ENCODE measurements around the gene KLK4.
"Not testable (repeated sequence)": the region's sequence is repeated elsewhere in the genome, so short reads cannot be mapped to it uniquely, and the experiment has no call there.

The KLK4 gene

GRCh38 chr19:50912727-50913716 lies 1.8 kb upstream of the KLK4 start:
- DNase-seq (ENCODE audit: low read depth), result no peak

DNA sequence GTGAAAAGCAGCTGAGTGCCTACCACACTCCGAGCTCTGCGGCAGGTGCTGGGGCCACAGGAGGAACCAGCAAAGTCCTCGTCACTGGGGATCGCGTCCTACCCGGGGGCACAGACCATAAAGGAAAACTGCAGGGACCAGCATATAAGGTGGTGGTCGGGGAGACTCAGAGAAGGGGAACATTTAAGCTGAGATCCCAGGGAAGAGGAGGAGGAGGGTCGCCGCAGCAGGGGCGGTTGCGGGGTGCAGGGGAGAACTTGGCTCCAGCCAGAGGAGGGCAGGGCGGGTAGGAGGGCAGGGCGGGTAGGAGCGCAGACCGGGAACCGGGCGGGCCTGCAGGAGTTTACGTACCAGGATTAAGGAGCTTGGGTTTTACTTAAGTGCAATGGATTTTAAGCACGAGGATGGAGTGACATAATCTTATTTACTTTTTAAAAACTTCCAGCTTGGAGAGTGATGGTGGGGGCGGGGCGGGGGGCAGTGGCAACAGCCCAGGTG lies 956 bp upstream of the KLK4 start:
- DNase-seq (ENCODE audit: low read depth), result no peak

GRCh38 chr19:50910722-50911121 lies 473 bp downstream of the KLK4 start:
- no peak for DNase-seq (ENCODE audit: low read depth)

DNA sequence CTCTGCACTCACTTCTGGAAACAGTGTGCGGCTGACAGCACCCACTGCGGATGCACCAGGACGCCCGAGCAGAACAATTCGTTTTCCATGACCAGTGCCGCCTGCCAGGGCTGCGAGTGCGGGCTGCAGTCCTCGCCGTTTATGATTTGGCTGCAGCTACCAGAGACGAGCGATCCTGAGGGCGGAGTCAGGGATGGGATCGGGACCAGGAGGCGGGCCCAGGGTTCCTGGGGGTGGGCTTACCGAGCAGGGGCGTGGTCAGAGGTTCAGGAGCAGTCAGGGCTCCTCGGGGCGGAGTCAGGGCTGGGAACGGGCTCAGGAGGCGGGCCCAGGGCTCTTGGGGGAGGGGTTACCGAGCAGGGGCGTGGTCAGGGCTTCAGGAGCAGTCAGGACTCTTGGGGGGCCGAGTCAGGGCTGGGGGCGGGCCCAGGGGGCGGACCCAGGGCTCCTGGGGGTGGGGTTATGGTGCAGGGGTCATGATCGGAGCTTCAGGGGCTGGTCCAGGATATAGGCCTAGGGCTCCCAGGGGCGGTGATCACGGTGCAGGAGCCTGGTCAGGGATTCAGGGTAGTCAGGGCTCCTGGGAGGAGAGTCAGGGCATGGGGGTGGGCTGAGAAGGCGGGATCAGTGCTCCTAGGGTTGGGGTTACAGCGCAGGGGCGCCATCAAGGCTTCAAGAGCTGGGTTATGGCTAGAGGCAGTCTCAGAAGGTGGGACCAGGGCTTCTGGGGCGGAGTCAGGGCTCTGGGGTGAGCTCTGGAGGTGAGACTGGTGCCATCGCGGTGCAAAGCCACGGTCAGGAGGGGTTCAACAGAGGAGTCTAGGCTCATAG lies 1.7 kb downstream of the KLK4 start:
- DNase-seq (ENCODE audit: low read depth), result no peak

- no peak for DNase-seq (ENCODE audit: low read depth)
Measured at GRCh38 chr19:50908336-50908735, 2.9 kb downstream of the KLK4 start.

DNA sequence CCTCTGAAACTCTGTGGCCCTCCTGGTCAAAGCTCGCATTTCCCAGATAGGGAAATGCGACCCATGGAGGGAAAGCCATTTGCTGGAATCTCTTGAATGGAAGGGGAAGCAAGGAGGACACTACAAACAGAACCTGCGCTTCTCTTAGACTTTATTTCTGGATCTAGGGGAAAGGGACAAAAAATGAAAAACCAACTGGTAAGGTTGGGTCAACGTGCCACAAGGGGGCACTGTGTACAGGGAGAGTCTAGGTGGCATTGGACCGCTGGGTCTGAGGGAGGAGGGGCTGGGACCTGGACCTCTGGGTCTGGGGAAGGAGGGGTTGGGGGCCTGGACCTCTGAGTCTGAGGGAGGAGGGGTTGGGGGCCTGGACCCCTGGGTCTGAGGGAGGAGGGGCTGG lies 5.0 kb downstream of the KLK4 start:
- no peak for DNase-seq (ENCODE audit: low read depth)

DNA sequence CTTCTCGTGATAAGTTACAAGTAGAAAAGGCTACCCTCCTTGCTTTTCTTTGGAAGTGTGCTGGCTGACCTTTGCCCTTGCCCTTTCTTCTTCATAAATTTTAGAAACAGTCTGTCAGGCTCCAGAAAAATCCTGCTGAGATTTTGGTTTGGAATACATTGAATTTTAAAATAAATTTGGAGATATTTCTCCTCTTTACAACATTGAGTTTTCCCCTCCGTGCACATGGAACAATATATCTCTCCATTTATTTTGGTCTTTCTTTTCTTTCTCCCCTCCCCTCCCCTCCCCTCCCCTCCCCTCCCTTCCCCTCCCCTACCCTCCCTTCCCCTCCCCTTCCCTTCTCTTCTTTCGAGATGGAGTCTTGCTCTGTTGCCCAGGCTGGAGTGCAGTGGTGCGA lies 8.6 kb downstream of the KLK4 start:
- DNase-seq (ENCODE audit: low read depth), result no peak

GRCh38 chr19:50899569-50899968 lies 11.6 kb downstream of the KLK4 start:
- DNase-seq (ENCODE audit: low read depth), result no peak

GRCh38 chr19:50898018-50898417 lies 13.2 kb downstream of the KLK4 start:
- DNase-seq (ENCODE audit: low read depth), result no peak

DNA sequence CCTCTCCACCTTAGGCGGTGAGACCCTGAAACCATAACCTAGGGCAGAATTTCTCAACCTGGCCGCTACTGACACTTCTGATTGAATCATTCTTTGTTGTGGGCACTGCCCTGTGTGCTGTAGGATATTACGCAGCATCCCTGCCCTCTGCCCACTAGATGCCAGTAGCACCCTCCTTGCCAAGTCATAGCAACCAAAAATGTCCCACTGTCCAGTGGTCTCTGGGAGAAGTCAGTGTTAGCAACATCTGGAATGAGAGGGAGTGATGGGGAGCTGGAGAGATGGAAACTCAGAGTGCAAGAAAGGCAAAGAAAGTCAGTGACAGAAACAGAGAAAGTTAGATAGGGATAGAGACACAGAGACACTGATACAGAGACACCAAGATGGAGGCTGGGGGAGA lies 13.6 kb downstream of the KLK4 start:
- DNase-seq (ENCODE audit: low read depth), result no peak

DNA sequence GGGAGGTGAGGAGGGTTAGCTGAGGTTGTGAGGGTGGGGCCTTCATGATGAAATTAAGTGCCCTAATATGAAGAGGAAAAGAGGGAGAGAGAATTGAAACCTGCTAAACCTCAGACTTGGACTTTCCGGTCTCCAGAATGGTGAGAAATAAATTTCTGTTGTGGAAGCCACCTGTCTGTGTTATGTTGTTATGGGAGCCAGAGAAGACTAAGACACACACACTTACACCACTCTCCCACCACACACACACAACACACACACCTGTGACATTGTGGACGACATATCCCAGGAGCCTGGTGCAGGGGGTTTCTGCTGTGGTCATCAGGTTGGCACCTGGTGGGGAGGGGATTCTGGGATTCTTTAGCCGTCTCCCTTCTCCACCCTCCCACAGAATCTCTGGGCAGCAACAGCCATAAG lies 14.0 kb downstream of the KLK4 start:
- DNase-seq (ENCODE audit: low read depth), result no peak

- DNase-seq (ENCODE audit: low read depth), result peak; percentile 13
Measured at GRCh38 chr19:50896591-50897190, 14.5 kb downstream of the KLK4 start.

GRCh38 chr19:50896089-50896590 lies 15.1 kb downstream of the KLK4 start:
- not testable (repeated sequence) for DNase-seq (ENCODE audit: low read depth)

GRCh38 chr19:50894478-50895356 lies 16.5 kb downstream of the KLK4 start:
- no peak for DNase-seq (ENCODE audit: low read depth)

DNA sequence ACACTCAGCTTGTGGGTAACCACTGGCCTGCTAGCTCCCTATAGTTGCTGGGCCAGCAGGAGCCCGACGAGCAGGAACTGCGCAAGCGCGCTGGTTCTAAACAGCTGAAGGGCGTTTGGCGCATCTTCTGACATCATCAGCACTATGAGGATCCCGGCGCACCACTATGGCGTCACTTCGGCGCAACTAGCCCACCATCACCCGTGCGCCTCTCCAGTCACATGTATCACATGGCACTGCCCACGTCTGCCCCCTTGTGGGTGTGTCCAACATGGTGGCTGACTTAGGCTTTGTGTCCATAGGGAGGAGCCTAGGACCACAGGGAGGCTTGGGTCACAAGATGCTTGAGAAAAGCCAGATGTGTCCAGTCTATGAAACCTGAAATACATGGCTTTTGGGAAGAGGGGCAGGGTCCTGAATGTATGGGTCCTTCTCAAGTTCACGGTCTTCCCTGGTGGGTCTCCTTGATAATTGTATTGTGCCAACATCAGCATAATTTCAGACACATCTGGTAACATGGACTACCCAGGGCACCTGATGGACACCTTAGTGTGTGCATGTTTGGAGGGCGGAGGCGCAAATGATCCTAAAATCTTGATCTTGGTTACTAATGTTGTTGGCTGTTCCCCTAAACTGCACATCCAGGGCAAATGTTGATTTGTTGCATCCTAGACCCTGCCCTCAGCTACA lies 18.0 kb downstream of the KLK4 start:
- no peak for DNase-seq (ENCODE audit: low read depth)

DNA sequence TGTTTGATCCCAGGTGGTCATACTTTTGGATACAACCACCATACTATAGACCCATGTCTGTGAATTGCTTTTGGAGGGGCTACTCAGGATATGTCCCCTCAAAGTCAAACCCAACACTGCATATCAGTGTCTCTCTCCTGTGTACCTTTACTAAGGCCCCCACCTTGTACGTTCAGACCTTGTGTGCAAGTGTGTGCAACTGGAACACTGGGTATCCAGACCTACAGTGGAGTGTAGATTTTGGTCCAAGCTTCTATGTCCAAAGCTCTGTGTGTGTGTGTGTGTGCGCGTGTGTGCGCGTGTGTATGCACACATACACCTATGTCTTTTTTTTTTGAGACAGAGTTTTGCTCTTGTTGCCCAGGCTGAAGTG lies 20.0 kb downstream of the KLK4 start:
- DNase-seq (ENCODE audit: low read depth), result no peak

GRCh38 chr19:50890422-50891252 lies 20.6 kb downstream of the KLK4 start:
- DNase-seq (ENCODE audit: low read depth), result peak; percentile 31

DNA sequence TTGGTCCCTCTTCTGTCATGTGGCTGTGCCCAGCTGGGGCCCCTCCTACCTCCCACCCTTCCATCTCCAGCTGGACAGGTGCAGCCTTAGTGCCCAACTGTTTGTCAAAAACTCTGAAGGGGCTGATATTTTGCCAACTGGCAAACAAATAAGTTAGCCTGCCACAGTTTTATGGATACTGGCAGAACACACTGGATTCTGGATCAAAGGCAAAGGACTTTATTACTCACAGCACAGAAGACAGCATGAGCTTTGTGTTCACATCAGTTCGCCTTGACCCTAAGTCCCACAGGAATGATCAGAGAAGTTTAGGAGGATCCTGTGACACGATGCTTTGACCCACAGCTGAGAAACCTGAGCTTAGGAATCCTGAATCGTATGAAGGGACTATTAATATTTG lies 21.6 kb downstream of the KLK4 start:
- no peak for DNase-seq (ENCODE audit: low read depth)

GRCh38 chr19:50882188-50882587 lies 29.0 kb downstream of the KLK4 start:
- no peak for DNase-seq (ENCODE audit: low read depth)

GRCh38 chr19:50880241-50880640 lies 31.0 kb downstream of the KLK4 start:
- DNase-seq (ENCODE audit: low read depth), result no peak

Data from HS-5 (cell line).